BE2C (cell line): ENCODE results near the gene SGMS1.

Experiments used
- DNase-seq: peaks from one replicate; pipeline ENCODE4 v3.0.0-alpha.2; 2020
- H3K27me3 ChIP-seq: fragments of 250-450 bp; sonication (Bioruptor Pico); 2 replicates; pipeline ENCODE4 v1.5.1; 2020; ENCODE audit warnings: mild to moderate bottlenecking
- H3K36me3 ChIP-seq: fragments of 250-450 bp; sonication (Bioruptor Pico); 2 replicates; pipeline ENCODE4 v1.5.1; 2020; ENCODE audit warnings: mild to moderate bottlenecking
- H3K4me1 ChIP-seq: fragments of 250-450 bp; sonication (Bioruptor Pico); 2 replicates; pipeline ENCODE4 v1.5.1; 2020
- H3K4me3 ChIP-seq: 2 replicates; pipeline ENCODE4 v1.5.1; 2011; ENCODE audit warnings: low read depth, low read length
- H3K9me3 ChIP-seq: fragments of 250-450 bp; sonication (Bioruptor Pico); 2 replicates; pipeline ENCODE4 v1.5.1; 2020
- TF ChIP-seq, protein P1 (sequence below): IDR thresholded peaks from 2 replicates; pipeline ENCODE4 v1.5.1; 2012; ENCODE audit warnings: mild to moderate bottlenecking, low read depth, low read length

The SGMS1 gene

DNA sequence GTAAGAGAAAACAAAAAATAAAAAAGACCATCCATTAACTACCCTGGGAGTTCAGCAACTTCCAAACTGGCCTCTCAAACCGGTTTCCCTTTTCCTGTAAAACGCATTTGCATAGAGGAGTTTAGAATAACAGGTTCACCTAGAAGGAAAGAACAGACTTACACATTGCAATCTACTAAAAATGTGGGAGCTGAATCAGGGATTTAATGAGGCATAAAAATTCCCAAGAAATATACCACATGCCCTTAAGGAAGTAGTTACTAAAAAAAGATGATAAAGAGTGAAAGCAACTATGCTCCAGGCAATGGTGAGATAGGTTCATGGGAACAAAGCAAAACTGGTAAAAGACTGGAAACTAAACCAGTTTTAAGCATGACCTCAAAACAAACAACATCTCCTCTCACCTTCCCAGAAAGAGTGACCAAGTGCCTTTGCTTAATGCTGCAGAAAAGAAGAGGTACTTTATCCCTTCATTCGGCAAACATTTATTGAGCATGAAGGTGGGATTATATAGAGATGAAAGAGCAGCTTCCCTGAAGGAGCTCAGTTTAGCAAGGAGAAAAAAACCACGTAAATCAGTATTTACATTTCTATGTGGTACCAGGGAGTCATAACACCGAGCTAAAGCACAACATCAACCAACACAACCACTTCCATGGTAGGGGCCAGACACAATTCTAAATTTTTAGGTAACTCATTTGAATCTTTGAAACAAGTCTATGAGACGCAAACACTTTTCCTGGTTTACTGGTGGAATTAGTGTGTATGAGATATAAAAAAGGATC, 152.8 kb downstream of the SGMS1 start:
- no peak for DNase-seq
- H3K9me3 ChIP-seq, result no peaks in the 10 kb centered on the region
- H3K27me3 ChIP-seq, result no peaks in the 10 kb centered on the region
- H3K4me3 ChIP-seq, result no peak overlapping the region
- H3K36me3 ChIP-seq, result no peaks in the 10 kb centered on the region
- H3K4me1 ChIP-seq, result no peaks in the 10 kb centered on the region
- TF ChIP-seq, protein P1, sequence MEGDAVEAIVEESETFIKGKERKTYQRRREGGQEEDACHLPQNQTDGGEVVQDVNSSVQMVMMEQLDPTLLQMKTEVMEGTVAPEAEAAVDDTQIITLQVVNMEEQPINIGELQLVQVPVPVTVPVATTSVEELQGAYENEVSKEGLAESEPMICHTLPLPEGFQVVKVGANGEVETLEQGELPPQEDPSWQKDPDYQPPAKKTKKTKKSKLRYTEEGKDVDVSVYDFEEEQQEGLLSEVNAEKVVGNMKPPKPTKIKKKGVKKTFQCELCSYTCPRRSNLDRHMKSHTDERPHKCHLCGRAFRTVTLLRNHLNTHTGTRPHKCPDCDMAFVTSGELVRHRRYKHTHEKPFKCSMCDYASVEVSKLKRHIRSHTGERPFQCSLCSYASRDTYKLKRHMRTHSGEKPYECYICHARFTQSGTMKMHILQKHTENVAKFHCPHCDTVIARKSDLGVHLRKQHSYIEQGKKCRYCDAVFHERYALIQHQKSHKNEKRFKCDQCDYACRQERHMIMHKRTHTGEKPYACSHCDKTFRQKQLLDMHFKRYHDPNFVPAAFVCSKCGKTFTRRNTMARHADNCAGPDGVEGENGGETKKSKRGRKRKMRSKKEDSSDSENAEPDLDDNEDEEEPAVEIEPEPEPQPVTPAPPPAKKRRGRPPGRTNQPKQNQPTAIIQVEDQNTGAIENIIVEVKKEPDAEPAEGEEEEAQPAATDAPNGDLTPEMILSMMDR, result no peak

DNA sequence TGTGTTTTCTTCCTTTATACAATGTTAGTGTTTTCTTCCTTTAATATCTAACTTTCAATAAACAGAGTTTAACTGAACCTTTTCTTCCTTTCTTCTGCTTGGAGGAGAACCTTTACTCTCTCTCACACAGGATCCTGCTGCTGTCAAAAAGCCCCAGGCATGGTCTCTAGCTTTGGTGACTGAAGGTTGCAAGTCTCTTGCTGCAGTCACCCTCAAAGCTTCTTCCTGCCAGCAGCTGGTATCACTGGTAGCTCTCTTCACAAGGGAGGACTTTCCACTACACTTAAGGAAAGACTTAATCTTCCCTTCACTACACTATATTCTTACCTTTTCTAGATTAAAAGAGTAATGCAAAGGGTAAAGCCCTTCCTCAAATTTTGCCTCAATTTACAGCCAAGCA, 153.4 kb downstream of the SGMS1 start:
- H3K27me3 ChIP-seq, result no peaks in the 10 kb centered on the region
- TF ChIP-seq, protein P1, result no peak
- H3K4me1 ChIP-seq, result no peaks in the 10 kb centered on the region
- H3K36me3 ChIP-seq, result no peaks in the 10 kb centered on the region
- H3K9me3 ChIP-seq, result no peaks in the 10 kb centered on the region
- DNase-seq, result no peak
- no peak overlapping the region for H3K4me3 ChIP-seq

DNA sequence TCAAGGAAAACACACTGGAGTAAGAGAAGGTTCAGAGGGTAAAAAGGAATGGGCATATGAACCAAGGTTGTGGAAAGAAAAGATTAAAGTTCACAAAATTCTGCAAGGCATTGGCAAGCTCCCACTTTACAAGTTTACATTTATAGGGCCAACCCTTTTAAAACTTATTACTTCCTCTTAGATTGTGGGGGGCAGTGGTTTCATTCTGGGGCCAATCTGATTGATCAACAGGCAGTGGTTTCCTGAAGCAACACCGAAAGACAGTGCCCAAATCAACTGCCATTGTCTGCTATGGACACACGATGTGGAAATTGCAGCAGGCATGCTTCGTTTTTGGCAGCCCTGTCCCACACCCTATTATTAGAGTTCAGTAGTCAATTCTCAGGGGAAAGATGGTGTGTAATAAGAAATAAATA, 154.0 kb downstream of the SGMS1 start:
- no peaks in the 10 kb centered on the region for H3K27me3 ChIP-seq
- TF ChIP-seq, protein P1, result no peak
- H3K4me1 ChIP-seq, result no peaks in the 10 kb centered on the region
- H3K9me3 ChIP-seq, result no peaks in the 10 kb centered on the region
- no peak overlapping the region for H3K4me3 ChIP-seq
- H3K36me3 ChIP-seq, result no peaks in the 10 kb centered on the region
- no peak for DNase-seq

DNA sequence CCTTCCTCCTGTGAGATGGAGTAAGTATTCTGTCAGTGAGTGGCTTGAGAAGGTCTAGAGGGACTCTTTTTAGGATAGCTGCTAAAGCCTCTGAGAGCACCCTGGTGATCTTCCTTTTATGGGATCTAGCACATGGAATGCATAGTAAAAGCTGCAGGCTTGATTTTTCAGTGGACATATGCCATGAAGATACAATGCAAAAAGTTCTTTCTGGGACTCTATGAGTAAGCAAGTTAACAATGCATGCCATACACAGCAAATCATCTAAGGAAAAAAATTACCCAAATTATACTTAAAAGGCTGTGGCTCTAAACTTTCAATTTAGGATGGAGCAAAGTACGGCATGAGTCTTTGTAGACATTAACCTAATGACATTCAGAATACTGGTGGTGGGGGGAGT, 154.5 kb downstream of the SGMS1 start:
- Histone ChIP-seq H3K9me3 (no peaks in the 10 kb centered on the region), H3K4me1 (no peaks in the 10 kb centered on the region), H3K27me3 (no peaks in the 10 kb centered on the region), H3K4me3 (no peak overlapping the region), H3K36me3 (no peaks in the 10 kb centered on the region)
- TF ChIP-seq, protein P1, result no peak
- no peak for DNase-seq

DNA sequence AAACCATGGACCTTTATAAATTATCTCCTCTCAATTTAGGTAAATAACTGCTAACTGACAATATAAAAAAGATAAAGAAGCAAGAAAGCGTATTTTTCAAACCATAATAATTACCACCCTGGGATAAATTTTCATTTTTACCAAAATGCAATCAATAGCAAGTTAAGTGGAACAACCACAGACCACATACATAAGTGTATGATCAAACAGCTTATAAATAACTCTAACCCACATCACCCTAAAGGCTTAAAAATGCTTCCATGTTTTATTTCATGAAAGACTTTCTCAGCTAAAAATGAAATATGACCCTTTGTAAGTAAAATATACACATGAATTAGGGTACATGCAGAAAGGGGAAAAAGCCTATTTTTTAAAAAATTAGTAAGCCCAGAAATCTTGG, 156.5 kb downstream of the SGMS1 start:
- H3K27me3 ChIP-seq, result no peaks in the 10 kb centered on the region
- H3K36me3 ChIP-seq, result no peaks in the 10 kb centered on the region
- no peaks in the 10 kb centered on the region for H3K9me3 ChIP-seq
- TF ChIP-seq, protein P1, result no peak
- no peak for DNase-seq
- no peak overlapping the region for H3K4me3 ChIP-seq
- no peaks in the 10 kb centered on the region for H3K4me1 ChIP-seq

DNA sequence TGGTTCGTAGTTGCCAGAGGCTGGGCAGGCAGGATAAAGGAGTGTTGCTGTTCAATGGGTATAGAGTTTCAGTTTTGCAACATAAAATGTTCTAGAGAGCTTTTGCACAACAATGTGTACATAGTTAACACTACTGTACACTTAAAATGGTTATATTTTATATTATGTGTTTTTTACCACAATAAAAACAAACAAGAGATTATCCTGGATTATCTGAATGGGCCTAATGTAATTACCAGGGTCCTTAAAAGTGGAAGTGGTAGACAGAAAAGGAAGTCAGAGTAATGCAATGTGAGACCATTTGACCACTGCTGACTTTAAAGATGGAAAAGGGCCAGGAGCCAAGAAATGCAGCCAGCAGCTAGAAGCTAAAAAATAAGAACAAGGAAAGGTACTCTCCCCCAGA, 159.7 kb downstream of the SGMS1 start:
- no peaks in the 10 kb centered on the region for H3K4me1 ChIP-seq
- TF ChIP-seq, protein P1, result no peak
- H3K9me3 ChIP-seq, result no peaks in the 10 kb centered on the region

More for the DNA sequence above, 159.7 kb downstream of the SGMS1 start:
- H3K4me3 ChIP-seq, result no peak overlapping the region
- no peaks in the 10 kb centered on the region for H3K27me3 ChIP-seq
- DNase-seq, result no peak
- H3K36me3 ChIP-seq, result no peaks in the 10 kb centered on the region
